H1 (cell line): Measurements from ENCODE around the gene ADGB. TPM values are rescaled to one million over a fixed set of nuclear protein-coding genes. Genes with fewer than 3 reads are reported as not detected.

Experiments
- CTCF ChIA-PET: fragments of 300-600 bp; sonication (Branson Sonifier 250); formaldehyde crosslinking; loops from one replicate; lab custom pipeline; 2021; ENCODE audit not compliant: partially characterized antibody; lab: Charles Lee
- POLR2A ChIA-PET: fragments of 300-600 bp; sonication (Branson Sonifier 250); formaldehyde crosslinking; loops from one replicate; lab custom pipeline; 2021; ENCODE audit warnings: inconsistent platforms; ENCODE audit not compliant: partially characterized antibody; lab: Charles Lee
- DNase-seq, 2 experiments: peaks; one replicate each; pipeline versions ENCODE4 v3.0.0 to v3.0.0-alpha.2; 2010 to 2022; ENCODE audit warnings: low spot score in 2 of 2, low read depth in 1 of 2, mixed read lengths in 1 of 2
- FAIRE-seq: peaks from 2 replicates; lab custom pipeline; 2011; peaks lifted over from hg19 to GRCh38; lab: Jason Lieb, UNC
- H2AFZ ChIP-seq: 2 replicates; pipeline ENCODE4 v1.8.1; 2012; ENCODE audit warnings: low read length, inconsistent platforms
- H2AK5ac ChIP-seq: 2 replicates; pipeline ENCODE4 v1.6.1; 2013; ENCODE audit warnings: low read depth, low read length
- H2BK120ac ChIP-seq: replicated peaks from 2 replicates; pipeline ENCODE3; 2013; ENCODE audit warnings: low read depth, low read length, inconsistent platforms
- H2BK12ac ChIP-seq: 2 replicates; pipeline ENCODE4 v1.6.1; 2013; ENCODE audit warnings: low read depth, low read length
- H2BK15ac ChIP-seq: 2 replicates; pipeline ENCODE4 v1.6.1; 2013; ENCODE audit warnings: low read length
- H2BK20ac ChIP-seq: 2 replicates; pipeline ENCODE4 v1.6.1; 2013; ENCODE audit warnings: low read length
- H2BK5ac ChIP-seq: 2 replicates; pipeline ENCODE4 v1.6.1; 2013; ENCODE audit warnings: low read depth, low read length
- H3K14ac ChIP-seq: 2 replicates; pipeline ENCODE4 v1.6.1; 2013; ENCODE audit warnings: inconsistent platforms; ENCODE audit not compliant: insufficient read length
- H3K18ac ChIP-seq: 2 replicates; pipeline ENCODE4 v1.6.1; 2013; ENCODE audit warnings: low read length; ENCODE audit errors: extremely low read depth
- H3K23ac ChIP-seq: 2 replicates; pipeline ENCODE4 v1.6.1; 2013; ENCODE audit warnings: inconsistent platforms; ENCODE audit not compliant: insufficient read length
- H3K23me2 ChIP-seq: 2 replicates; pipeline ENCODE4 v1.6.1; 2013; ENCODE audit warnings: low read depth, low read length
- H3K27ac ChIP-seq: 2 replicates; pipeline ENCODE4 v1.6.1; 2011; ENCODE audit warnings: low read depth, low read length, inconsistent platforms
- H3K27me3 ChIP-seq, 4 experiments: replicated peaks in 1 of 4; 1 replicate in 1 of 4; 2 replicates in 3 of 4; pipeline versions ENCODE4 v1.6.1 to v1.8.1; 2011 to 2013; ENCODE audit warnings: low read length in 3 of 4, mild to moderate bottlenecking in 3 of 4, inconsistent platforms in 2 of 4, mixed read lengths in 2 of 4, moderate library complexity in 1 of 4; ENCODE audit not compliant: control insufficient read depth in 3 of 4, insufficient read depth in 3 of 4; ENCODE audit errors: extremely low read depth in 1 of 4
- H3K36me3 ChIP-seq, 4 experiments: 2 replicates each; pipeline versions ENCODE4 v1.6.1 to v1.8.1; 2011 to 2013; ENCODE audit warnings: mild to moderate bottlenecking in 4 of 4, low read length in 3 of 4, moderate library complexity in 2 of 4, control low read depth in 1 of 4, inconsistent platforms in 1 of 4; ENCODE audit not compliant: insufficient read depth in 4 of 4, control insufficient read depth in 2 of 4
- H3K4ac ChIP-seq: replicated peaks from 2 replicates; pipeline ENCODE3; 2013; ENCODE audit warnings: low read length, low read depth, mixed read lengths, inconsistent platforms; ENCODE audit not compliant: insufficient read length
- H3K4me1 ChIP-seq, 4 experiments: replicated peaks in 1 of 4; 1 replicate in 1 of 4; 2 replicates in 3 of 4; pipeline versions ENCODE4 v1.6.1 to v1.8.1; 2011 to 2013; ENCODE audit warnings: low read length in 3 of 4, inconsistent platforms in 2 of 4, mixed read lengths in 1 of 4; ENCODE audit not compliant: insufficient read depth in 4 of 4, control insufficient read depth in 3 of 4
- H3K4me2 ChIP-seq, 2 experiments: 2 replicates each; pipeline versions ENCODE4 v1.6.1 to v1.8.1; 2011 to 2013; ENCODE audit warnings: low read depth in 2 of 2, low read length in 2 of 2, control low read depth in 1 of 2, inconsistent platforms in 1 of 2, mild to moderate bottlenecking in 1 of 2; ENCODE audit not compliant: insufficient read depth in 1 of 2
- H3K4me3 ChIP-seq, 4 experiments: fragments of 200-600, 300-600 bp in 1 of 4; sonication (generic), shearing (Covaris generic), sonication (Bioruptor Twin) in 1 of 4; 2 replicates each; pipeline versions ENCODE4 v1.5.1 to v1.8.1; 2011 to 2016; ENCODE audit warnings: low read length in 4 of 4, low read depth in 3 of 4, control low read depth in 2 of 4, inconsistent platforms in 2 of 4, mild to moderate bottlenecking in 2 of 4, mixed read lengths in 1 of 4, moderate library complexity in 1 of 4; ENCODE audit not compliant: insufficient read depth in 2 of 4; ENCODE audit errors: extremely low read depth in 1 of 4
- H3K56ac ChIP-seq: replicated peaks from 2 replicates; pipeline ENCODE3; 2013; ENCODE audit warnings: low read depth, mild to moderate bottlenecking, mixed read lengths, low read length, inconsistent platforms; ENCODE audit not compliant: insufficient read length
- H3K79me1 ChIP-seq: 2 replicates; pipeline ENCODE4 v1.6.1; 2013; ENCODE audit warnings: low read depth, low read length, control low read depth
- H3K79me2 ChIP-seq, 2 experiments: 2 replicates each; pipeline versions ENCODE4 v1.6.1 to v1.8.1; 2012 to 2013; ENCODE audit warnings: low read length in 2 of 2, mild to moderate bottlenecking in 2 of 2, inconsistent platforms in 1 of 2; ENCODE audit not compliant: insufficient read depth in 2 of 2, control insufficient read depth in 1 of 2
- H3K9ac ChIP-seq, 4 experiments: replicated peaks in 1 of 4; 1 replicate in 1 of 4; 2 replicates in 3 of 4; pipeline versions ENCODE4 v1.6.1 to v1.8.1; 2011 to 2013; ENCODE audit warnings: low read depth in 3 of 4, low read length in 3 of 4, control low read depth in 2 of 4, mild to moderate bottlenecking in 2 of 4, moderate library complexity in 2 of 4, inconsistent platforms in 1 of 4; ENCODE audit errors: extremely low read depth in 1 of 4
- H3K9me3 ChIP-seq, 2 experiments: 2 replicates each; pipeline versions ENCODE4 v1.6.1 to v1.8.1; 2012 to 2013; ENCODE audit warnings: mild to moderate bottlenecking in 2 of 2, moderate library complexity in 2 of 2, control low read depth in 1 of 2, inconsistent platforms in 1 of 2, low read depth in 1 of 2, low read length in 1 of 2, mixed read lengths in 1 of 2; ENCODE audit not compliant: insufficient read depth in 2 of 2
- H4K20me1 ChIP-seq, 2 experiments: replicated peaks in 1 of 2; 2 replicates each; pipeline versions ENCODE3 to v1.8.1; 2011 to 2013; ENCODE audit warnings: inconsistent platforms in 2 of 2, low read length in 2 of 2, mild to moderate bottlenecking in 1 of 2; ENCODE audit not compliant: insufficient read depth in 2 of 2, control insufficient read depth in 1 of 2
- H4K5ac ChIP-seq: 2 replicates; pipeline ENCODE4 v1.6.1; 2013; ENCODE audit warnings: low read length, low read depth, mixed read lengths, inconsistent platforms; ENCODE audit not compliant: insufficient read length
- H4K8ac ChIP-seq: 2 replicates; pipeline ENCODE4 v1.8.0; 2013; ENCODE audit warnings: mild to moderate bottlenecking, moderate library complexity, low read length, inconsistent platforms; ENCODE audit not compliant: insufficient read depth; ENCODE audit errors: extremely low read depth
- H4K91ac ChIP-seq: replicated peaks from 2 replicates; pipeline ENCODE3; 2013; ENCODE audit warnings: low read length, mixed read lengths, inconsistent platforms; ENCODE audit not compliant: insufficient read length
- CBX5 ChIP-seq: fragments of 300-800, 300-1000 bp; sonication (generic); IDR thresholded peaks from 2 replicates; pipeline ENCODE4 v1.7.1; 2016; ENCODE audit warnings: antibody characterized with exemption, low read length, low read depth
- EP300 ChIP-seq, 2 experiments: IDR thresholded peaks; 1 replicate in 1 of 2; 2 replicates in 1 of 2; pipeline ENCODE4 v1.6.1; 2011 to 2012; ENCODE audit warnings: low read depth in 2 of 2, low read length in 2 of 2, mild to moderate bottlenecking in 2 of 2, borderline replicate concordance in 1 of 2, inconsistent platforms in 1 of 2, moderate library complexity in 1 of 2
- POU5F1 ChIP-seq: IDR thresholded peaks from 2 replicates; pipeline ENCODE4 v1.6.1; 2011; ENCODE audit warnings: low read depth, mild to moderate bottlenecking, low read length, moderate library complexity
- RBBP5 ChIP-seq: IDR thresholded peaks from 2 replicates; pipeline ENCODE4 v1.7.1; 2012; ENCODE audit warnings: low read depth, mild to moderate bottlenecking, inconsistent platforms, low read length, moderate library complexity, borderline replicate concordance
- SP2 ChIP-seq: IDR thresholded peaks from 2 replicates; pipeline ENCODE4 v1.6.1; 2012; ENCODE audit warnings: mild to moderate bottlenecking, low read length, inconsistent platforms
- TCF12 ChIP-seq: IDR thresholded peaks from 2 replicates; pipeline ENCODE4 v1.6.1; 2011; ENCODE audit warnings: low read depth, mild to moderate bottlenecking, low read length
- WGBS, 2 experiments: shearing (Covaris generic) in 1 of 2; methylation state at CpG; one replicate each; pipeline versions ENCODE4 v1.1.6 to v1.1.7; 2013 to 2015; ENCODE audit warnings: low lambda C conversion rate in 2 of 2, mixed read lengths in 2 of 2, inconsistent platforms in 1 of 2, low coverage in 1 of 2, missing lambda C conversion rate in 1 of 2; ENCODE audit not compliant: insufficient replicate concordance in 2 of 2, insufficient coverage in 1 of 2, insufficient read length in 1 of 2; ENCODE audit errors: extremely low coverage in 1 of 2, missing lambda C conversion rate in 1 of 2; 5-methylcytosine and 5-hydroxymethylcytosine counted together
- polyA plus RNA-seq, 7 experiments: library from polyadenylated mRNA; depleted of rRNA in 3 of 7; stranded (reverse) in 5 of 7; unstranded in 2 of 7; fragments of >200 nt in 5 of 7; fragments of 200-250 nt in 2 of 7; gene quantifications; 1 replicate in 5 of 7; 2 replicates in 1 of 7; 4 replicates in 1 of 7; pipeline versions ENCODE4 v1.2.1 to v1.2.3, GENCODE V29; 2011 to 2013; ENCODE audit warnings: missing spikeins in 2 of 7, mixed read lengths in 2 of 7
- total RNA-seq: library from RNA; stranded (reverse); fragmentation: NEBNext Ultra II Directional; extraction: Animal tissue kit (Norgen Biotek cat#: 25700); gene quantifications from 2 replicates; pipeline ENCODE4 v1.2.1, GENCODE V29; 2021
- TF ChIP-seq, protein P1 (sequence below): IDR thresholded peaks from 2 replicates; pipeline ENCODE4 v1.6.1; 2011; ENCODE audit warnings: low read depth, mild to moderate bottlenecking, low read length; ENCODE audit not compliant: insufficient read depth

ADGB gene
- total and polyA plus RNA-seq, 2 of the 8 experiments (the other 6 are each of a cell fraction or from before 2014, with no cell fraction given), result not detected

DNA sequence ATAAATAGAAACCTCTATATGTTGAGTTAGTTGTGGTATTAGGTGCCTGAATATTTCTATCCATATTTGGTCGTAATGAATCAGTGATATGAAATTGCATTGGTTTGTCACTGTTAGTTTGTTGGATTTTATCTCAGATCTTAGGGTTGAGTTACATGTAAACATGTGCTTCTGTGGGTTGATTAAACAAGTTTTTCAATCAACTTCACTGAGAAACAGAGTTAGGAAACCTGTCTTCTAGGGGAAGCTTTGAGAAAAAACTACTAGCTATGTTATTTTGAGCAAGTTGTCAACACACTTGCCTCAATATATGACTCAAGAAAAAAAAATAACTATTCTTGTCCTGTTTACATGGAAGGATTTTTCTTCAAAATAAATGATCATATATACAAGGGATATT lies 14.8 kb upstream of the ADGB start:
- POLR2A ChIA-PET, result no interaction called here
- Histone ChIP-seq H3K79me1 (no peaks in the 10 kb centered on the region), H3K4me1 (no peaks in the 10 kb centered on the region), H3K23me2 (no peaks in the 10 kb centered on the region), H2BK5ac (no peak overlapping the region), H2BK20ac (no peak overlapping the region), H2BK12ac (no peak overlapping the region), H3K56ac (no peak overlapping the region), H3K79me2 (no peaks in the 10 kb centered on the region), H3K27ac (no peak overlapping the region), H2BK15ac (no peak overlapping the region), H2BK120ac (no peak overlapping the region), H3K27me3 (no peaks in the 10 kb centered on the region), H4K91ac (no peak overlapping the region), H3K23ac (no peak overlapping the region), H3K4me3 (no peak overlapping the region)
- FAIRE-seq, result no peak
- TF ChIP-seq POU5F1, result no peak
- TF ChIP-seq SP2, result no peak
- TF ChIP-seq, protein P1, sequence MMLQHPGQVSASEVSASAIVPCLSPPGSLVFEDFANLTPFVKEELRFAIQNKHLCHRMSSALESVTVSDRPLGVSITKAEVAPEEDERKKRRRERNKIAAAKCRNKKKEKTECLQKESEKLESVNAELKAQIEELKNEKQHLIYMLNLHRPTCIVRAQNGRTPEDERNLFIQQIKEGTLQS, result no peak
- TF ChIP-seq CBX5, result no peak
- no peak for TF ChIP-seq TCF12
- TF ChIP-seq EP300 (IDR thresholded peaks at IDR 0.05; ENCODE audit: borderline replicate concordance in 1 of 2, low read depth in 2 of 2, low read length in 2 of 2), result no peak
- TF ChIP-seq RBBP5, result no peak
- TF ChIP-seq, all 59 proteins: peak for 0
- H3K9ac ChIP-seq, result no peak overlapping the region
- no peak overlapping the region for H3K4me2 ChIP-seq
- no peaks in the 10 kb centered on the region for H3K9me3 ChIP-seq
- H3K4ac ChIP-seq, result no peak overlapping the region
- no peak overlapping the region for H2AK5ac ChIP-seq
- H4K20me1 ChIP-seq, result no peaks in the 10 kb centered on the region
- H3K18ac ChIP-seq, result no peak overlapping the region
- H4K8ac ChIP-seq, result no peak overlapping the region
- CTCF ChIA-PET, result interaction anchor here (1.5 kb wide), 1 partner anchor 543 kb away, joined by 3 read pairs; no protein-coding TSS in a partner anchor
- 89% methylated on average over 1 of the region's 1 CpG; no CpG with 5 or more reads in 1 of the 2 experiments for WGBS, 2 experiments
- no peaks in the 10 kb centered on the region for H3K36me3 ChIP-seq
- no peak for DNase-seq
- no peak overlapping the region for H4K5ac ChIP-seq
- no peak overlapping the region for H3K14ac ChIP-seq
- no peak overlapping the region for H2AFZ ChIP-seq
